Measurements from ENCODE around the gene SIN3A.
A peak's percentile ranks its signal among the peaks of the same experiment; 100 is the strongest.

The SIN3A gene

GRCh38 chr15:75361989-75362641, 89.4 kb downstream of the SIN3A start:
- CTCF ChIA-PET: no interaction called here
- H3K4me3 Mint-ChIP-seq: no peak overlapping the region
- H3K36me3 Mint-ChIP-seq: peaks cover 21% of the 10 kb centered on the region
- peaks cover 8% of the 10 kb centered on the region for H3K4me1 Mint-ChIP-seq
- no peak for DNase-seq
- H3K9me3 Mint-ChIP-seq: no peaks in the 10 kb centered on the region
- no peak overlapping the region for H3K27ac Mint-ChIP-seq
- H3K27me3 Mint-ChIP-seq: no peaks in the 10 kb centered on the region

- DNase-seq: no peak
- no peaks in the 10 kb centered on the region for H3K27me3 Mint-ChIP-seq
- no peak overlapping the region for H3K4me3 Mint-ChIP-seq
- peaks cover 19% of the 10 kb centered on the region for H3K36me3 Mint-ChIP-seq
- no peaks in the 10 kb centered on the region for H3K9me3 Mint-ChIP-seq
- H3K4me1 Mint-ChIP-seq: peaks cover 3% of the 10 kb centered on the region
- peak overlapping the region; percentile 5 for H3K27ac Mint-ChIP-seq
- CTCF ChIA-PET: no interaction called here
Measured at GRCh38 chr15:75361361-75361988, 90.0 kb downstream of the SIN3A start.

GRCh38 chr15:75360856-75361255, 90.6 kb downstream of the SIN3A start:
- Mint-ChIP-seq H3K36me3 (peaks cover 23% of the 10 kb centered on the region), H3K9me3 (no peaks in the 10 kb centered on the region), H3K27ac (no peak overlapping the region), H3K4me3 (no peak overlapping the region), H3K4me1 (peaks cover 3% of the 10 kb centered on the region), H3K27me3 (no peaks in the 10 kb centered on the region)
- CTCF ChIA-PET: no interaction called here
- DNase-seq: no peak

GRCh38 chr15:75360391-75360790, 91.1 kb downstream of the SIN3A start:
- H3K4me1 Mint-ChIP-seq: peaks cover 3% of the 10 kb centered on the region
- H3K36me3 Mint-ChIP-seq: peaks cover 25% of the 10 kb centered on the region
- H3K27ac Mint-ChIP-seq: no peak overlapping the region
- no peak overlapping the region for H3K4me3 Mint-ChIP-seq
- CTCF ChIA-PET: no interaction called here
- H3K27me3 Mint-ChIP-seq: no peaks in the 10 kb centered on the region
- H3K9me3 Mint-ChIP-seq: no peaks in the 10 kb centered on the region
- no peak for DNase-seq

DNA sequence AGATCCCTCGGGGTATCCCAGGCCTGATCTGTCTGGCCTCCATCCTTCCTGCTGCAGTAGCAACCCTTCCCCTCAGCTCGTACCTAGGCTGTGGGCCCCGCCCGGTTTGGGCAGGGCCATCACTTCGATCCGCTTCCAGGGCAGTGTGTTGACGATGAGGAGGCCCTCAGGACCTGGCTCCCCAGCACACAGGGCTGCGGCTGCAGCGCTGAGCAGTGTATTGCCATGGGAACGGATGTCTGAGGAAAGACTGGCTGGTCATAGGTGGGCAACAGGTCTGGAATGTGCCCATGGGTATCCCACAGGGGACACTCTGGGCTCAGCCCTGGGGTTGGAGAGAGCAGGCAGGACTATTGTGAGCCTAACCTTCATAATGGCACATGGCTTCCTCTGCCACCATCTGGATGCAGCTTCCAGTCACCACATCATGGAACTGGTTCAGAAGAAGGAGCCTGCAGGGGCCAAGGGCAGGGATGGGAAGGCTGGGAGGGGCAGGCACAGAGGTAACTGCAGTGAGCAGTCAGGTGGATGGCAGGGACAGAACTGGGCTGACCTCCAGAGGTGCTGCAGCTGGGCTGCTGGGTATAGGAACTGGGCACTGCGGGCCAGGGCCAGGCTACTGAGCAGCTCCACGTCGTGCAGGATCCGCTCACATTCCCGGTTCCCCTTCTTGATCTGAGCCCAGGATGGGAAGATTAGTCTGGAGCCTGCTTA, 91.8 kb downstream of the SIN3A start:
- no peak for DNase-seq
- peaks cover 3% of the 10 kb centered on the region for H3K4me1 Mint-ChIP-seq
- peaks cover 23% of the 10 kb centered on the region for H3K36me3 Mint-ChIP-seq
- no peaks in the 10 kb centered on the region for H3K9me3 Mint-ChIP-seq
- H3K4me3 Mint-ChIP-seq: no peak overlapping the region
- no peak overlapping the region for H3K27ac Mint-ChIP-seq
- CTCF ChIA-PET: interaction anchor here (1.4 kb wide), 1 partner anchor 8 kb away, joined by 8 read pairs; no protein-coding TSS in a partner anchor
- no peaks in the 10 kb centered on the region for H3K27me3 Mint-ChIP-seq

DNA sequence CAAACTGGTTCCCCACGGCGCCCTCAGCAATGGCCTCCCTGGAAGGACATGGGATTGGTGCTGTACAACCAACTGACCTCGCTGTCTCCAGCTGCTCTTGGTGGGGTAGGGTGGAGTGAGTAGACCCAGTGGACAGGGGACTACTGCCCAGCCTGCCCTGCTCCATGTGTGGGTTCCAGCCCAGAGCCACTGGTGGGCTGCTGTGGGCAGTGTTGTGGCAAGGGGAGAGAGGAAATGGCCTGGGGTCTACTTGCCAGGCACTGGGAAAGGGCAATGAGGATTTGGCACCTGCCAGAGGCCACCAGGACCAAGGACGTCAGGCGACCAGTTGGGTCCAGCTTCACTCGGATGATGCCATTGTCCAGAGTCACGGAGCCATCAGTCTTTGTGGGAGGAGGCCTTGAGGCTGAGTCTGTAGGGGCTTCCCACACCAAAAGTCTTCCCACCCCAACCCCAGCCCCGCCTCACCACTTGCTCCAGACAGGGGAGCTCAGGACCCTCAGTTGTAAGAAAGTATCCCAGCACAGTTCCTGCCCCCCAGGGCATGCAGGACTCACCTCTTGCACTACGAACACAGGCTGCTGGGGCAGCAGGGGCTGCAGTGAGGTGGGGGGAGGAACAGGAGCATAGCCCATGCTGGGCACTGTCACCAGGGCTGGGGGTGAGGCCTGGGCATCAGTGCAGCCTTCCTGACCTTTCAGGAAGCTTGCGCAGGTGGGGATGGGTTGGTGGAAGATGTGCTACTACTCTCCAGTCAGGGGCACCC, 92.5 kb downstream of the SIN3A start:
- Mint-ChIP-seq H3K27me3 (no peaks in the 10 kb centered on the region), H3K9me3 (no peaks in the 10 kb centered on the region), H3K4me1 (peaks cover 3% of the 10 kb centered on the region), H3K27ac (peak overlapping the region; percentile 55), H3K4me3 (no peak overlapping the region), H3K36me3 (peaks cover 17% of the 10 kb centered on the region)
- CTCF ChIA-PET: interaction anchor here (1.4 kb wide), 1 partner anchor 9 kb away, joined by 8 read pairs; no protein-coding TSS in a partner anchor
- DNase-seq: no peak

DNA sequence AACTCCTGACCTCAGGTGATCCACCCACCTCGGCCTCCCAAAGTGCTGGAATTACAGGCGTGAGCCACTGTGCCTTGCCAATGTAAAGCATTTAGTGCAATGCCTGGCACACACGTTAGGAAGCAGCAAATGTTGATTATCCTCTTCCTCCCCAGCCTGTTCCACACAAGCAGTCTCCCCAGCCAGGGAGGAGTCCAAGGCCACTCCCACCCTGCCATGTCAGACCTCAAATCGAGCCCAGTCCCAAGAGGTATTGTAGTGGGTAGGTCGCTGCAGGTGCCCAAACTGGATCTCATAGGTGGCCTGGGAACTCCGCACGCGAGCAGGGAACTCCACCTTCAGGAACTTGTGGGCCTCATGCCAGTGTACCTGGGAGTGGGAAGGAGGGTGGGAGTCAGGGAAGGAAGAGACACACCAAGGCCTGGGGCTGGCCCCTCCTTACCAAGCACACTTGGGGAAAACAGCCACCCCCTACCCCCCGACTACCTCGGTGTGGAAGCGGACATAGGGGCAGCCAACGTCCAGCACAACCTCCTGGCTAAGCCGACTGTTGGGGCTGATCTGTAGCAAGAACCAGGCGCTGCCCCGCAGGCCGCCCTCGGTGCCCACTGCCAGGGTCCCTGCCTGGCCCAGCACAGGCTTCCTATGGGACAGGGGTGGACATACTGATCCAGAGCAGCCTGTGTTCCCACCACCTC, 93.4 kb downstream of the SIN3A start:
- Mint-ChIP-seq H3K27ac (no peak overlapping the region), H3K4me3 (no peak overlapping the region)
- CTCF ChIA-PET: no interaction called here

GRCh38 chr15:75356517-75356916, 95.0 kb downstream of the SIN3A start:
- Mint-ChIP-seq H3K9me3 (no peaks in the 10 kb centered on the region), H3K27ac (no peak overlapping the region), H3K4me1 (peaks cover 3% of the 10 kb centered on the region), H3K27me3 (no peaks in the 10 kb centered on the region), H3K4me3 (no peak overlapping the region), H3K36me3 (peaks cover 23% of the 10 kb centered on the region)
- no peak for DNase-seq
- CTCF ChIA-PET: interaction anchor here (3.1 kb wide), 1 partner anchor 11 kb away, joined by 13 read pairs; the partner anchor contains the start of gene MAN2C1

More for the DNA sequence above, 93.4 kb downstream of the SIN3A start:
- Mint-ChIP-seq H3K4me1 (peaks cover 3% of the 10 kb centered on the region), H3K36me3 (peaks cover 18% of the 10 kb centered on the region), H3K27me3 (no peaks in the 10 kb centered on the region), H3K9me3 (no peaks in the 10 kb centered on the region)
- no peak for DNase-seq

DNA sequence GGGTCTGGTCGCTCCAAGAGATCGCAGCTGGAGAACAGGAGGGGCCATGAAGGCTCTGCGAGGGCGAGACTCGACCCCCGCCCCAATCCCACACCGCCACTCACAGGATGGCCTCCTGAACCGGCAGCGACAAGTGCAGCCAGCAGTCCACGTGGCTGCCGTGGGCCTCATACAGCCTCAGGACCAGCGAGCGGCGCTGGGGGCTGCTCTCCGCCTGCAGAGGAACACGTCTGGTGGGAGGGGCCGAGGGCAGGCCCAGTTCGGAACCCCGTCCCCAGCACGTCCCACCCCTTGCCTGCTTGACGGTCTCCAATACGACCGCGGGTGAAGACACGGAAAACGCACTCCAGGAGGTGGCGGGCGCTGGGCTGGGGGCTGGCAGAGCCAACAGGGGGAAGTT, 95.5 kb downstream of the SIN3A start:
- DNase-seq: no peak
- no peak overlapping the region for H3K4me3 Mint-ChIP-seq
- H3K9me3 Mint-ChIP-seq: peaks cover 3% of the 10 kb centered on the region
- no peaks in the 10 kb centered on the region for H3K27me3 Mint-ChIP-seq
- CTCF ChIA-PET: interaction anchor here (3.1 kb wide), 1 partner anchor 12 kb away, joined by 13 read pairs; the partner anchor contains the start of gene MAN2C1
- no peak overlapping the region for H3K27ac Mint-ChIP-seq
- H3K4me1 Mint-ChIP-seq: peaks cover 6% of the 10 kb centered on the region
- peaks cover 27% of the 10 kb centered on the region for H3K36me3 Mint-ChIP-seq

- DNase-seq: no peak
- Mint-ChIP-seq H3K4me3 (no peak overlapping the region), H3K4me1 (peaks cover 10% of the 10 kb centered on the region), H3K27me3 (no peaks in the 10 kb centered on the region), H3K36me3 (peaks cover 31% of the 10 kb centered on the region), H3K9me3 (peaks cover 10% of the 10 kb centered on the region), H3K27ac (no peak overlapping the region)
- CTCF ChIA-PET: interaction anchor here (3.1 kb wide), 1 partner anchor 13 kb away, joined by 13 read pairs; the partner anchor contains the start of gene MAN2C1
Measured at GRCh38 chr15:75355369-75355768, 96.1 kb downstream of the SIN3A start.

DNA sequence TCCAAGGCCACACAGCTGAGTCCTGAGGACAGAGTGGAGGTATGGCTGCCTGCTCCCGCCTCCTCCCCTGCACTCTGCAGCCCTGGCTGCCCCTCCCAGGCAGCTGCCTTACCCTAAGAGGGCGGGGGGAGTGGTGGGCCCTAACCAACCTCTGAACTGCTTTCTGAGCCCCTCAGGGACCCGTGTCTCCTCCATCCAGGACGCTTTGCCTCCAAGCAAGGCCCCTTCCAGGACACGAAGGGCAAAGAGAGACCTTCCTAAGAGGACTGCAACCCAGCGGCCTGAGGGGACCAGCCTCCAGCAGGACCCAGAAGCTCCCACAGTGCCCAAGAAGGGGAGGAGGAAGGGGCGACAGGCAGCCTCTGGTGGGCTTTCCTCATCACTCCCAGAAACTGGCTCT, 97.0 kb downstream of the SIN3A start:
- DNase-seq: no peak
- peaks cover 6% of the 10 kb centered on the region for H3K27me3 Mint-ChIP-seq
- H3K27ac Mint-ChIP-seq: no peak overlapping the region
- CTCF ChIA-PET: interaction anchor here (2.5 to 3.1 kb wide), 2 partner anchors 13 kb away, joined by 12 to 13 read pairs; partner anchors contain the start of gene MAN2C1
- H3K9me3 Mint-ChIP-seq: peaks cover 18% of the 10 kb centered on the region
- H3K4me1 Mint-ChIP-seq: peaks cover 19% of the 10 kb centered on the region
- peaks cover 38% of the 10 kb centered on the region for H3K36me3 Mint-ChIP-seq
- no peak overlapping the region for H3K4me3 Mint-ChIP-seq

DNA sequence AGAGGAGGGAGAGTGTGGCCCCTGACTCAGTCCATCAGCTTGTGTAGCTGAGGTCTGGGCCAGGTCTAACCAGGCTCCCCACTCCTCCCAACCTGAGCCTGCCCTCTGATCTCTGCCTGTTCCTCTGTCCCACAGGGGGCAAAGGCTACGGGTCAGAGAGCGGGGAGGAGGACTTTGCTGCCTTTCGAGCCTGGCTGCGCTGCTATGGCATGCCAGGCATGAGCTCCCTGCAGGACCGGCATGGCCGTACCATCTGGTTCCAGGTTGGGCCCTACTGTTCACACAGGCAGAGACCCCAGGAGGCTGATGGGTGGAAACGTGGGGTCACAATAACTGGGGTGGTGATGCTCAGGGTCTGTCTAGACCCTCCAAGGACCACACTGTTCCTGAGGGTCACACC, 97.9 kb downstream of the SIN3A start:
- H3K27me3 Mint-ChIP-seq: peaks cover 13% of the 10 kb centered on the region
- no peak overlapping the region for H3K4me3 Mint-ChIP-seq
- DNase-seq: no peak
- CTCF ChIA-PET: interaction anchor here (0.5 to 2.5 kb wide), 2 partner anchors 14 to 278 kb away, joined by 3 to 12 read pairs; partner anchors contain the start of gene MAN2C1
- H3K27ac Mint-ChIP-seq: no peak overlapping the region
- peaks cover 40% of the 10 kb centered on the region for H3K36me3 Mint-ChIP-seq
- H3K4me1 Mint-ChIP-seq: peaks cover 24% of the 10 kb centered on the region
- H3K9me3 Mint-ChIP-seq: peaks cover 18% of the 10 kb centered on the region
